HG03571 (cell line): ENCODE measurements around the gene RALGPS1.

ENCODE experiments used
- ATAC-seq: cut with Tn5 transposase; IDR thresholded peaks from one replicate; pipeline ENCODE4 v1.9.1; 2021; ENCODE audit not compliant: unreplicated experiment

The RALGPS1 gene

DNA sequence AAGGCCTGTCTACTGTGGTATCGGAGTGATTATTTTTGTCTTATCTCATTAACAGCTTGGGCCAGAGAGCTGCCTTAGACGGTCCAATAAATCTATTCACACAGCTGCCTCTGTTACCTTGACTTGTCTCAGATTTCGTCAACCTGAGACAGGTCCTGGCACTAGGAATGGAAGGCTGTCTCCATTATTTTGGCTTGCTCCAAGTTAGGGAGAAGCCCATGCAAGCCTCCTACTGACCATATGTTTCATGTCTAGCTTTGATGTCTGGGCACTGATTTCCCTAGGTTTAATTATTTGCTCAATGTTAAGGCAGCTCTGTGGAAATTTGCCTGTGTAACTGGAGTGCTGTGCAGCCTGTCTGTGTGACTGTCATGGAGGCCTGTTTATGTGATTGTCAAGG, 12.4 kb upstream of the RALGPS1 start:
- no peak for ATAC-seq

- no peak for ATAC-seq
Observed at GRCh38 chr9:126904586-126904985, 10.0 kb upstream of the RALGPS1 start.

DNA sequence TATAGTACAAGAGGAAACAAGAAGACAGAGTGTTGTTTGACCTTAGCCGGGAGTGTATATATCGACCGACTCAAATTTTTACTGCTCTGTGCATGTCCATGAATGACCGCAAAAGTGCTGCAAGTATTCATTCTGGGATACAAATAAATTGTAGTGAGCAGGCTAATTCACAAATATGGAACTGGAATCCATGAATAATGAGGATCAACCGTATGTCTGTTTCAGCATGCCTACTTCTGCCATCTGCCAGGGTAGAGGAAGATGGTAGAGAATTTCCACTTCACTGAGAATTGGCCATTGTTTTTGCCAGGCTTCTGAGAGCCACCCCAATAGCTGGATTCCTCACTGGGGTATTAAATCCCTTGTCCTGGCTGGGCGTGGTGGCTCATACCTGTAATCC, 8.5 kb upstream of the RALGPS1 start:
- ATAC-seq: no peak

GRCh38 chr9:126907058-126907457, 7.5 kb upstream of the RALGPS1 start:
- no peak for ATAC-seq

- ATAC-seq: no peak
Observed at GRCh38 chr9:126915281-126915816, 767 bp downstream of the RALGPS1 start.

- no peak for ATAC-seq
Observed at GRCh38 chr9:126915846-126916543, 1.4 kb downstream of the RALGPS1 start.

DNA sequence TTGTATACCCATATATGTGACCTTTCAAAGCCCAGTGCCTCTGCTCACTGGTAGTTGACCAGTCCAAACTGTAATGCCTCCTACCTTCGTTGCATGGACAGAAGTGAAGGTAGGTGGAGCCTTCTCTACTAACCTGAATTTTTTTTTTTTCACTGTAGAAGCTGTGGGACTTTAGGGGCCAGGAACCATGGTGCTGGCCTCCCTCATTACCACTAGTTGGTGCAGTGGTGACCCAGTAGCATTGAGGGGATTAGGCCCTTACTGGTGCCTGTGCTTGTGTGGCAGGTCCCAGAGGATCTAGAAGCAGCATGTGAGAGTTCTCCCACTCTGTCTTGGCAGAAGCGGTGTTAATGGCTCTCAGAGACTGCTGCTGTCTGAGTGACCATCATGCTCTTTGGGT, 2.3 kb downstream of the RALGPS1 start:
- ATAC-seq: no peak

GRCh38 chr9:126919193-126919592, 4.6 kb downstream of the RALGPS1 start:
- ATAC-seq: no peak

GRCh38 chr9:126925876-126926275, 11.3 kb downstream of the RALGPS1 start:
- no peak for ATAC-seq

DNA sequence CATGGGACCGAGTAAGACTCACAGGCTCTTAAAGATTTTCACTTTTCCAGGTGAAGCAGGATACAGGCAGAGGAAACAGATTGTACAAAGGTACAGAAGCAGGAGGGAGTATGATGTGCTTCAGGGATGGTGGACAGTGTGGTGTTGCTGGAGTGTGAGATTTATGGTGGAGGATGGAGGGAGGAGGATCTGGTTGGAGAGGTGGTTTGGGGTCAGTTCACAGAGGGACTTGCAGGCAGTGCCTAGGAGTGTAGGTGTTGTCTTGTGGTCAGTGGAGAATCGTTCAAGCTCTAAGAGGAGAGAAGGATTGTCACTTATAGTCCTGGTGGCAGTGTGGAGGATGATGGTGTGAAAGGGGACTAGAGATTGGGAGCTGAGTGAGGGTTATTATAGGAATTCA, 11.8 kb downstream of the RALGPS1 start:
- ATAC-seq: no peak

GRCh38 chr9:126927419-126927818, 12.8 kb downstream of the RALGPS1 start:
- no peak for ATAC-seq

DNA sequence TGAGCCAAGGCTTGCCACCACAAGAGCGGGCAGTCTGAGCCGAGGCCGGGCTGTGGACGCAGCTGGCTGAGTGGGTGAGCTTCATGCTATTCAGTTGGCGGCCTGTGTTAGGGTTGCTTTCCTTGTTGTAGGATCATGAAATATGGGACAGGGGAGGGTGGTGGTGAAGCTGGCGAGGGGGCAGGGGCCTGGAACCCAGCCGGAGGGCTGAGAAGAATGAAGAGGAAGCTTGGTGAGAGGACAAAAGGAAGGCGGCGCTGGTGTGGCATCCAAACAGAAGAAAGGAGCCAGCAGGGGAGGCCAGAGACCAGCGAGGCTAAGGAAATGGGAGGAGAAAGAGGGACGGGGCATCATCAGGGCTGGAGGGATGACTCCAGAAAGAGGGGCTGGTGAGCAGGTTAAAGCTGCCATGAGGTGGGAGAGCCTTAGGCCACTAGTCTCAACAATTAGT, 18.3 kb downstream of the RALGPS1 start:
- no peak for ATAC-seq

DNA sequence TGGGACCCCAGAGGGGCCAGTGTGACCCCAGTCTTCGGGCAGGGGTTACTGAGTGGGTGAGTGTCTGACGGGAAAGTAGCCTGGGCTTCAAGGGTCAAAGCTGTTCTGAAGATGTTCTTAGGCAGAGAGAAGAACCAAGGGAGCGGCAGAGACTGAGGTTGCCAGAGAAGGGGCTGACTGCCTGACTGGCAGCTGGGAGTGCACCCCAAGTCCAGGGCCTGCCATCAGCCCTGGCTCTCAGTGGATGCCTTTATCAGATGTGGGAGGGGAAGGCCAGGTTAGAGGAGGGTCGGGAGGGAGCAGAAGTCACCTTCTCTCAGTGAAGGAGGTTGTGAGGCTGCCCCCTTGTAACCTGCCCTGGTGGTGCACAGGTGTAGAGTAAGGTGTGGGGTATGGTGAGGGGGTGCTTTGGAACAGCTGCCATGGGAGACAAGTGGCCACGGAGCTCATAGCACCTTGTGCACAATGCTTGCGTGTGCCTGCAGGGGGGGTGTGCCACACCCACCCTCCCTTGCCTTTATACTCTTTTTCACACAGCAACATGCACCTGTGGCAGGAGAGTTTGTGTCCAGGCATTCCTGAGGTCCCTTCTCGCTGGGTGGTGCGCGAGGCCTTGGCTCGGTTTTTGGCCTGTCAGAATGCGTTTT, 18.9 kb downstream of the RALGPS1 start:
- no peak for ATAC-seq

- no peak for ATAC-seq
Observed at GRCh38 chr9:126934441-126934840, 19.9 kb downstream of the RALGPS1 start.

- ATAC-seq: no peak
Observed at GRCh38 chr9:126935630-126936029, 21.0 kb downstream of the RALGPS1 start.

DNA sequence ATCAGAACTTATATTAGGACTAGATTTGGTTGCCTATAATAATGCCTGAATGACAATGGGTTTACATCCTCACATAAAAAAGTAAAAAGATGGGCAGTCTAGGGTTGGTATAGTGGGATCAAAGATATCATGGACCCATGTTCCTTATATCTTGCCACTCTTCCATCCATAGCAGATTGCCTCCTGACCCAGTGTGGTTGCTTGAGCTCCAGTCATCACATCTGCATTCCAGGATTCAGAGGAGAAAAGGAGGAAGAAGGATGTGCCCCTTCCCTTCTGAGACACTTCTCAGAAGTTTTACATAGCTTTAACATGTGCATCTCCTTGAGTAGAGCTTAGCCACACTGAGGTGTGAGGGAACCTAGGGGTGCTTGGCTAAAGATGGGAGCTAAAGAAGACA, 22.9 kb downstream of the RALGPS1 start:
- no peak for ATAC-seq

DNA sequence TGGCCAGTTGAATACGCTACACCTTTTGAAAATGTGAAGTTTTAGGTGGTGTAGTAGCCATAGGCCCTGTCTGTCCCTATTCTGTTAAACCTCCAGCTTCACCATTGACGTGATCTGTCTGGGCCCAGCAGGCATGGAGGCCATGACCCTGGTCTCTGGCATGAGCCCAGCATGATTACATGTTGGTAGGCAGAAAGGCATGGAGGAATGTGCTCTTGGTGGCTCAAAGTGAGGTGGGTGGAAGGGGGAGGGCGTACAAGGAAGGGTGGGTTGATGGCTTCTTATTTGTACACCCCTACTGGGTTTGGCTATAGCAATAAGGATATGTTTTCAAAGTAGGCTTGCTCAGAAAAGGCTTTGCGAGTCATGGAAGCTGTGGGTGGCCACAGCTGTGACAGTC, 23.7 kb downstream of the RALGPS1 start:
- no peak for ATAC-seq

DNA sequence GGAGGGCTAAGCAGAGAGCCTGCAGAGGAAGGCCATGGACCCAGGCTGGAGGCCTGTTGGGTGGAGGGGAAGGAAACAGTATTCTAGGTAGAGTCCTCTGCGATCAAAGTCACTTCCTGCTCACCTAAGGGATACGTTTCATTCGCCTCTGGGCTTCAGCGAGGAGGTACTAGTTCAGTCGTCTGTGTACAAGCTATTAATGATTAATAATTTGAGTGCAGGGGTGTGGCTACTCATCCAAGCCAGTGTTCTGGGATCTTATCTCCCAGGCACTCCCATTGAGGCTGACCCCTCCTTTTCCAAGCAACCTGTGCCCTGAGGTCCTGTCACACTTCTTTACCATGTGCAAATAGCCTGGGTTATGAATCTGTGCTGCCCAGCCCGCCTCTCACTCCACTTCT, 25.2 kb downstream of the RALGPS1 start:
- no peak for ATAC-seq

- ATAC-seq: no peak
Observed at GRCh38 chr9:126942399-126942798, 27.8 kb downstream of the RALGPS1 start.

DNA sequence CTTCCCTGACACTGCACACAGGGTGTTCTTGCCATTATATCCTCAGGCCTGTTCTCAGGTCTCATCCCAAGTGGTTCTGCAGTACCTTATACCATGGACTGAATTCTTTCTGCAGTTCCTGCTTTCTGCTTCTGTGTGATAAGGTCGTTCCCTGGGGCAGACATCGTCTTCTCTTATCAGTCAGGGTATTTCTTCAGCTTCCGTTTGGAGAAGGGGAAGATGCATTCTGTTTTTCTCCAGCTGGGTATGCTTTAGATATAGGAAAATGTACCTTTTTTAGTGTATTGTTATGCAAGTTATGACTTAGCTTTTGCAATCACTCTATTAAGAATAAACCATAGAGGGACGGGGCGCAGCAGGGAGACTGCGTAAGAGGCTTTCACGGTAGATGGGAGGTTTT, 31.1 kb downstream of the RALGPS1 start:
- no peak for ATAC-seq

DNA sequence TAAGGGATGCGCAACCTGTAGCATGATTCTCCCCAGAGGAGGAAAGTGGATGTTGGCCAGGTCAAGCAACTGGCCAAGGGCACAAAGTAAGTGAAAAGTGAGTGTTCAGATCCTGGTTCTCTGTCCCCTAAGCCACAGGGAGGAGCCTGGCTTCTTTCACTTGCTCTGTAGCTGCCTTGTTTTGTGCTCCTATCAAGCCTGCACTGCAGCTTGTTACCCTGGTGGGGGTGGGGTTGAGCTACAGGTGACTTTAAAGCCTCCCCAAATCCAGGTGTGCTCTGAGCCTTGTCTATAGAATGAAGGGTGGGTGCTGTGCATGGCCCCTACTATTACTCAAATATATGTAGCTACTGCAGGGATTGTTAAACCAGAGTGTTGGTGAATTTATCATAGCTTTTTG, 32.9 kb downstream of the RALGPS1 start:
- no peak for ATAC-seq

DNA sequence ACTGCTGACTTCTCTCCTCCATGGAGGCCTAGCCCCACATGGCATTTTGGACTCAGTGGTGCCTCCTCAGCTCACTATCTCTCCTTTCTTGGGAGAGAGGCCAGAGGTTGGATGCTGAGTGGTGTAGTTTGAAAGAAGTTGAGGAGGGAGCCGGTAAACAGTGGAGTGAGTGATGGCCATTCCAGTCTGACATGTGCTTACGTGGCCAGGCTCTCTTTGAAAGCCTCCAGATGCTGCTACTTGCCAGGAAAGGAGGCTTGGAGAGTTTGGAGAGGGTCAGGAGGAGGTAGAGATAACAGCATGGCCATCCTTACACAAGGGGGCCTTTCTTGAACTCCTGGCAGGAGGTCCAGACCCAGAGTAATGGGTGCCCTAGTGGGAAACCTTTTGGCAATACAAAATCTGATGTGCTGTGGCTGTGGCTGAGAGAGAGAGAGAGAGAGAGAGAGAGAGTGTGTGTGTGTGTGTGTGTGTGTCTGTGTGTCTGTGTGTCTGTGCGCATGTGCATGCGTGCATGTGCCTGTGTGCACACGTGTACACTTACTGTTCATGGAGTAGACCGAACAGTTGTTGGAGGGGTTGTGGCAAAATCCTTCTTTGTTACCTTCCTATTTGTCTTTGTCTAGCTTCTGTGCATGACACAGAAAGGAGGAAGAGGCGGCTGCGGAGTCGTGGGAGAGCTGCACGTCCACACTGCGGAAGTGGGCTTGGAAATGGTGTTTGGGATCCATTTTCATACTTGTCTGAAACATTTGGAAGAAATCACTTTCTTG, 37.8 kb downstream of the RALGPS1 start:
- ATAC-seq: no peak
